Smooth muscle cell (in vitro differentiated cells): ENCODE data around the gene CCNL1. TPM values are rescaled to one million over a fixed set of nuclear protein-coding genes. Genes with fewer than 3 reads are reported as not detected.

Experiments
- DNase-seq: peaks from one replicate; lab custom pipeline; 2025; ENCODE audit not compliant: unreplicated experiment; lab: John Stamatoyannopoulos, UW
- H2AFZ ChIP-seq: fragments of 200-600 bp; sonication (generic); 2 replicates; pipeline ENCODE4 v1.6.0; 2016; ENCODE audit warnings: antibody characterized with exemption, low read depth, mild to moderate bottlenecking
- H3F3A ChIP-seq: fragments of 200-600 bp; sonication (generic); 2 replicates; pipeline ENCODE4 v1.6.0; 2017; ENCODE audit warnings: antibody characterized with exemption, low read depth
- H3K27ac ChIP-seq: fragments of 200-600 bp; sonication (generic); 2 replicates; pipeline ENCODE4 v1.5.1; 2016; ENCODE audit warnings: low read depth, mild to moderate bottlenecking
- H3K27me3 ChIP-seq: fragments of 200-600 bp; sonication (generic); 2 replicates; pipeline ENCODE4 v1.6.1; 2016; ENCODE audit warnings: low read depth, mild to moderate bottlenecking
- H3K36me3 ChIP-seq: fragments of 200-600 bp; sonication (generic); 2 replicates; pipeline ENCODE4 v1.5.1; 2016; ENCODE audit warnings: low read depth
- H3K4me1 ChIP-seq: fragments of 200-600 bp; sonication (generic); 2 replicates; pipeline ENCODE4 v1.5.1; 2016; ENCODE audit warnings: low read depth
- H3K4me2 ChIP-seq: fragments of 200-600 bp; sonication (generic); 2 replicates; pipeline ENCODE4 v1.6.0; 2016; ENCODE audit warnings: mild to moderate bottlenecking
- H3K4me3 ChIP-seq: fragments of 200-600 bp; sonication (generic); 2 replicates; pipeline ENCODE4 v1.5.1; 2016; ENCODE audit warnings: mild to moderate bottlenecking
- H3K79me2 ChIP-seq: fragments of 200-600 bp; sonication (generic); 2 replicates; pipeline ENCODE4 v1.6.0; 2016; ENCODE audit warnings: low read depth, mild to moderate bottlenecking
- H3K9ac ChIP-seq: fragments of 200-600 bp; sonication (generic); 2 replicates; pipeline ENCODE4 v1.6.0; 2016; ENCODE audit warnings: low read depth
- H3K9me3 ChIP-seq: fragments of 200-600 bp; sonication (generic); replicated peaks from 2 replicates; pipeline ENCODE4 v1.5.1; 2016; ENCODE audit warnings: low read depth
- H4K20me1 ChIP-seq: fragments of 200-600 bp; sonication (generic); 2 replicates; pipeline ENCODE4 v1.6.0; 2016; ENCODE audit warnings: low read depth
- CTCF ChIP-seq: fragments of 200-600 bp; sonication (generic); IDR thresholded peaks from 2 replicates; pipeline ENCODE4 v1.5.1; 2017; ENCODE audit warnings: borderline replicate concordance, mild to moderate bottlenecking, antibody characterized with exemption; ENCODE audit not compliant: insufficient read depth, poor library complexity, severe bottlenecking
- whole genome bisulfite sequencing: methylation state at CpG from one replicate; pipeline ENCODE4 v1.1.7; 2016; ENCODE audit warnings: low lambda C conversion rate; 5-methylcytosine and 5-hydroxymethylcytosine counted together
- polyA plus RNA-seq: library from polyadenylated mRNA; unstranded; fragments of >200 nt; fragmentation: Nextera tagmentation; extraction: Ambion mirVana; gene quantifications from 2 replicates; pipeline ENCODE4 v1.2.1, GENCODE V29; 2016
- total RNA-seq: library from RNA; depleted of rRNA; stranded (reverse); fragments of >200 nt; gene quantifications from 2 replicates; pipeline ENCODE4 v1.2.3, GENCODE V29; 2014

Gene CCNL1
- total and polyA plus RNA-seq, 2 experiments from 2014 or later, result 173 to 599 TPM

DNA sequence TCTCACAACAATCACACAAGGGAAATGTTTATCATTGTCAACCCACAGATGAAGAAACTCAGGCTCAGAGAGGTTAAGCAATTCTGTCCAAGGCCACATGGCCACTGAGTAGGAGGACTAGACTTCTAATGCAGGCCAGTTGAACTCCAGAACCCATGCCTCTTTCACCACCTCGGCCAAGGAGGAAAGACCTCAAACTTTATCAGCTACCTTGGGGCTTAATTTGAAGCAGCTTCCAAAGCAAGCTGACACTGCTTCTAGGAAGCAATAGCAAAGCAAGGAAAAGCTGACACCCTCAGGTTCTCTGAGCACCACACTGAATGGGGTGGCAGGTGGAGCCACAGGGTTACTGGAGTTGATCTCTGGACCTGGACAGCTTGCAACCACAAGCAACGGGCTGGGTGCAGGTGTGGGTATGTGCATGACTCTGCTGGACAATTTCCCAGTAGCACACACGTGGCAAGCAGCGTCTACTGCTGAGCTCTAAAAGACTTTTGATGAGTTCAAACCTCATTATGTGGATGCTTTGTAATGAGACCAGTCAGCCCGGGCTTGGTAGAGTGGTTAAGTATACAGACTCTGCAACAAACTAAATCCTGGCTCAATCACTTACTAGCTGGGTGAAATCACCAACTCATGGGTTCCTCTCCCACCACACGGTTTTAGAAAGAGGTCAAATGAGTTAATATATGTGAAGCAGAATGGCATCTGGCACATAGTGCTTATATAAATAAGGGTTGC lies 23.1 kb downstream of the CCNL1 start:
- peak overlapping the region; percentile 76 for H3K4me2 ChIP-seq
- H3K36me3 ChIP-seq, result no peaks in the 10 kb centered on the region
- peak overlapping the region; percentile 15 for H3K27ac ChIP-seq
- no peaks in the 10 kb centered on the region for H3K4me1 ChIP-seq
- no peaks in the 10 kb centered on the region for H4K20me1 ChIP-seq
- TF ChIP-seq CTCF, result no peak
- WGBS, result 43% methylated on average over 6 of the region's 6 CpGs
- H3K9ac ChIP-seq, result no peak overlapping the region
- no peaks in the 10 kb centered on the region for H3K79me2 ChIP-seq
- H3K27me3 ChIP-seq, result no peaks in the 10 kb centered on the region
- H3K4me3 ChIP-seq, result no peak overlapping the region
- H3F3A ChIP-seq, result no peaks in the 10 kb centered on the region
- H3K9me3 ChIP-seq, result no peaks in the 10 kb centered on the region
- DNase-seq, result no peak
- H2AFZ ChIP-seq, result no peak overlapping the region

DNA sequence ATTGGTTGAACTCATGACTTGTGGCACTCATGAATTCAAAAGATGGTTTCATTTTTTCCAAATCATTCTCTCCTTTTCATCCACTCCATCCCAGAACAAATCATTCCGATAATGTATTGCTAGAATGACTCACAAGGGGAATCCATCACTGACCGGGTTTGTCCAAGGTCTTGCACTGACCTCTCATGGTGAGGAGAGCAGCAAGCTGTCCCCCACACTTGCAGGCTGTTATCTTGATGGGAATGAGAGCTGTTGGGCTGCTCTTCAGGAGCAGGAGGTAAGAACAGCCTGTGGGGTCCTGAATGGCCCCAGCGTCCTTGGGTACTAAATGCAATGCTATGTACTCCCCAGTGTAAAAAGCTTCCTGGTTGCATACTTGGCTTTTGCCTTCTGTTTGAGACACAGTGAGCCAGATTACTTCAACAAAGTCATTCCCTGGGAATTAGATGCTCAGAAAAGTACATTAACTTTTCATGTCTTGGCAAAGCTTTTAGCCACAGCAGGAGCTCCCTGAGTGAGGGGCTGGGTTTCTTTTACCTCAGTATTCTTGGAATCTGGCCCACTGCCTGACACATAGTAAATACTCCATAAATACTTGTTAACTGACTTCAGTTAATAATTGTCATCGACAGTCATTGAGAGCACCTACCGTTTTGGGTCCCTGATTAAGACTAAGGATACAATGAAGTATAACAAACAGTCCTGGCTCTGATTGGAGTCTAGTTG lies 24.1 kb downstream of the CCNL1 start:
- Histone ChIP-seq H3K4me3 (no peak overlapping the region), H3K9ac (no peak overlapping the region), H2AFZ (no peak overlapping the region), H3K36me3 (no peaks in the 10 kb centered on the region), H3K4me2 (no peak overlapping the region), H3K9me3 (no peaks in the 10 kb centered on the region), H4K20me1 (no peaks in the 10 kb centered on the region), H3F3A (peaks cover 6% of the 10 kb centered on the region), H3K79me2 (no peaks in the 10 kb centered on the region), H3K27ac (peak overlapping the region; percentile 15), H3K4me1 (peaks cover 5% of the 10 kb centered on the region), H3K27me3 (no peaks in the 10 kb centered on the region)
- DNase-seq, result no peak
- 82% methylated on average over 5 of the region's 5 CpGs for WGBS
- TF ChIP-seq CTCF, result no peak

DNA sequence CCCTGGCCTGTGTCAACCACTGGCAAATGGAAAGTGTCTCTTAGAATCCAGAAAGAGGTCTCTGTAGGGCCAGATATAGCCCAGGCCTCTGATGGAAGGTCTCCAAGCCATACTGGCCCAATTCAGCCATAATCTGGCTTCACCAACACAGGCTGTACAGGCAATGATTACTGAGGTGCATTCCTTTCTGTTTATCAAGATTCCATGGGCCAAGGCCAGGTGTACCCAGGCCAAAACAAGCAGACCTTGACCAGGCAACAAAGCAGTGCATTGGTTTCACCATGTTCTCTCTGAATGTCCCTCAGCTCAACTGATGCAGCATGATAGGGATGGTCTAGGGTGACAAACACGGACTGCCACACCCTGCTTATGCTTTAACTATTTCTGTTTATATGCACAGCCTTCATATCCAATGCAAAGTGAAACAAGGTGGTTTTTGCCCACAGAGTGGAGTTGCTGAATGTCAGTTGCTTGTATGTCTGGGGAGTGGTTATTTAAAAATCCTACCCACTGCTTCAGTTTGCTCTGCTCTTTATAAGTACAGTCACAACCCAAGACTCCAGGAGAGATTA lies 25.2 kb downstream of the CCNL1 start:
- H3K27ac ChIP-seq, result no peak overlapping the region
- peaks cover 16% of the 10 kb centered on the region for H3K4me1 ChIP-seq
- no peaks in the 10 kb centered on the region for H3K79me2 ChIP-seq
- H3K9me3 ChIP-seq, result no peaks in the 10 kb centered on the region
- peaks cover 16% of the 10 kb centered on the region for H3F3A ChIP-seq
- WGBS, result 96% methylated on average over 1 of the region's 1 CpG
- no peak overlapping the region for H2AFZ ChIP-seq
- H3K27me3 ChIP-seq, result no peaks in the 10 kb centered on the region
- no peaks in the 10 kb centered on the region for H3K36me3 ChIP-seq
- H3K4me3 ChIP-seq, result no peak overlapping the region
- H4K20me1 ChIP-seq, result no peaks in the 10 kb centered on the region
- no peak overlapping the region for H3K4me2 ChIP-seq
- no peak for TF ChIP-seq CTCF
- no peak for DNase-seq
- H3K9ac ChIP-seq, result no peak overlapping the region
